Peyer's patch (tissue), 4 donors: Measurements from ENCODE around the gene SYNRG. TPM values are rescaled to one million over a fixed set of nuclear protein-coding genes. Genes with fewer than 3 reads are reported as not detected.

ENCODE experiments used
- DNase-seq, 3 donors: peaks; one replicate each; pipeline ENCODE4 v3.0.0-alpha.2; 2017 to 2019
- H3K27ac ChIP-seq, 4 donors: fragments of 200-600 bp; sonication (generic); one replicate each; pipeline ENCODE4 v1.5.1; 2016 to 2019
- H3K27me3 ChIP-seq, 2 donors: fragments of 200-600 bp; sonication (generic); one replicate each; pipeline ENCODE4 v1.5.1; 2019
- H3K36me3 ChIP-seq, 3 donors: fragments of 200-600 bp; sonication (generic); one replicate each; pipeline ENCODE4 v1.5.1; 2016 to 2019
- H3K4me1 ChIP-seq, 4 donors: fragments of 200-600 bp; sonication (generic); one replicate each; pipeline ENCODE4 v1.5.1; 2016 to 2019
- H3K4me3 ChIP-seq, 4 donors: fragments of 200-600 bp; sonication (generic); 1 replicate in 3 of 4; 2 replicates in 1 of 4; pipeline ENCODE4 v1.5.1; 2016 to 2019; ENCODE audit warnings: mild to moderate bottlenecking in 1 of 4
- H3K9me3 ChIP-seq, 4 donors: fragments of 200-600 bp; sonication (generic); one replicate each; pipeline ENCODE4 v1.5.1; 2016 to 2019; ENCODE audit warnings: mild to moderate bottlenecking in 1 of 4
- CTCF ChIP-seq, 6 experiments: fragments of 450-650 bp in 4 of 6; fragments of 200-600 bp in 2 of 6; sonication (generic) in 1 of 6; IDR thresholded peaks; one replicate each; pipeline ENCODE4 v1.5.1; 2017 to 2019; ENCODE audit warnings: antibody characterized with exemption in 6 of 6, mild to moderate bottlenecking in 3 of 6, moderate library complexity in 1 of 6
- POLR2A ChIP-seq, 2 donors: fragments of 450-650 bp; IDR thresholded peaks; one replicate each; pipeline ENCODE4 v1.5.1; 2017; ENCODE audit warnings: antibody characterized with exemption in 2 of 2, mild to moderate bottlenecking in 2 of 2, moderate library complexity in 2 of 2
- total RNA-seq, 4 donors: library from RNA; depleted of rRNA; stranded (reverse); fragments of >200 nt; gene quantifications; one replicate each; pipeline ENCODE4 v1.1.0, GENCODE V29; 2016

The SYNRG gene
- total RNA-seq, 4 donors from 2014 or later: 42.5 to 102 (median 49.5) TPM

GRCh38 chr17:37558299-37558698 is 50.9 kb downstream of the SYNRG start:
- TF ChIP-seq CTCF (IDR thresholded peaks at IDR 0.05) (no peak), POLR2A (IDR thresholded peaks at IDR 0.05) (no peak)
- H3K27me3 ChIP-seq: no peaks in the 10 kb centered on the region
- no peak overlapping the region for H3K4me3 ChIP-seq
- no peak for DNase-seq
- H3K36me3 ChIP-seq: peaks cover 0 to 61% (median 0%) of the 10 kb centered on the region in 3 donors
- no peaks in the 10 kb centered on the region for H3K9me3 ChIP-seq
- no peak overlapping the region for H3K27ac ChIP-seq
- H3K4me1 ChIP-seq: no peaks in the 10 kb centered on the region

GRCh38 chr17:37557482-37557881 is 51.7 kb downstream of the SYNRG start:
- no peak overlapping the region for H3K27ac ChIP-seq
- DNase-seq: no peak
- no peaks in the 10 kb centered on the region for H3K4me1 ChIP-seq
- no peak overlapping the region for H3K4me3 ChIP-seq
- no peak for TF ChIP-seq POLR2A (IDR thresholded peaks at IDR 0.05)
- TF ChIP-seq CTCF (IDR thresholded peaks at IDR 0.05): no peak
- H3K36me3 ChIP-seq: peaks cover 0 to 69% (median 0%) of the 10 kb centered on the region in 3 donors
- H3K27me3 ChIP-seq: no peaks in the 10 kb centered on the region
- H3K9me3 ChIP-seq: no peaks in the 10 kb centered on the region

DNA sequence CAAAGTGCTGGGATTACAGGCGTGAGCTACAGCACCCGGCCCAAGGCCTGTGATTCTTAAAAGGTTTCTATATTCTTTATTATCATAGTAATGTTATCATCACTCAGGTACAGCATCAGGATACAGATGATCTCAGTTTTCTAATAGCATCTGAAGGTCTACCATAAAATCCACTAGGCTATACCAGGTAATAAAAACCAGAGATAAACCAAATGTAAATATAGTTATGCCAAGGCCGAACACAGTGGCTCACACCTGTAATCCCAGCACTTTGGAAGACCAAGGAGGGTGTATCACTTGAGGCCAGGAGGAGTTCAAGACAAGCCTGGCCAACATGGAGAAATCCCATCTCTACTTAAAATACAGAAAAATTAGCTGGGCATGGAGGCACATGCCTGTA is 53.8 kb downstream of the SYNRG start:
- H3K36me3 ChIP-seq: peaks cover 0 to 62% (median 0%) of the 10 kb centered on the region in 3 donors
- H3K9me3 ChIP-seq: no peaks in the 10 kb centered on the region
- no peak overlapping the region for H3K27ac ChIP-seq
- H3K4me3 ChIP-seq: no peak overlapping the region
- no peaks in the 10 kb centered on the region for H3K4me1 ChIP-seq
- H3K27me3 ChIP-seq: no peaks in the 10 kb centered on the region
- TF ChIP-seq POLR2A (IDR thresholded peaks at IDR 0.05) (no peak), CTCF (IDR thresholded peaks at IDR 0.05) (no peak)
- DNase-seq: no peak

DNA sequence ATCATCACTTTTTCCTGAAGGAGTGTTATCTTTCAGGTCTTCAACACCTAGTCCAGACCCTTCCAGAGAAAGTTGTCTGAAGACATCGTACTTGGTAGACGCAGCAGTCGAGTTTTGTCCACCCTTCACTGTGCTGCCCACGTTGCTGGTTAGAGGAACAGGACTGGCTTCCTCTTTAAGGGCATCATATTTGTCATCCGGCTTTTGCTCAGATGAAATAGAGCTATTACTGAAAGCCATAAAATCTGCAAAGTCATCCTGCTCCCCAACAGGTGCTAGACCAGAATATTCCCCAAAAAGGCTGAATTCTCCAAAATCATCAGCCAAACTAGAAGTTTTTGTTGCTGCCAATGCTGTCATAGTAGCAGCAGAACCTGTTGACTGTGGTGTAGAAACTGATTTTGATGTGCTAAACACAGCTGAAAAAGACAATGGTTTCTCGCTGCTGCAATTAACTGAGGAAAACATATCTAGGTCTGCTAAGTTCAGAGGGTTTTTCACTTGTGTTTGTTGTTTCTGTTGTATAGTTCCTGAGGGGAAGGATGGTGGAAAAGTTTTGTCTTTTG is 55.7 kb downstream of the SYNRG start:
- TF ChIP-seq POLR2A (IDR thresholded peaks at IDR 0.05) (no peak), CTCF (IDR thresholded peaks at IDR 0.05) (no peak)
- Histone ChIP-seq H3K9me3 (no peaks in the 10 kb centered on the region), H3K4me3 (no peak overlapping the region), H3K27ac (no peak overlapping the region), H3K27me3 (no peaks in the 10 kb centered on the region), H3K4me1 (no peaks in the 10 kb centered on the region), H3K36me3 (peaks cover 0 to 50% (median 0%) of the 10 kb centered on the region in 3 donors)
- no peak for DNase-seq

DNA sequence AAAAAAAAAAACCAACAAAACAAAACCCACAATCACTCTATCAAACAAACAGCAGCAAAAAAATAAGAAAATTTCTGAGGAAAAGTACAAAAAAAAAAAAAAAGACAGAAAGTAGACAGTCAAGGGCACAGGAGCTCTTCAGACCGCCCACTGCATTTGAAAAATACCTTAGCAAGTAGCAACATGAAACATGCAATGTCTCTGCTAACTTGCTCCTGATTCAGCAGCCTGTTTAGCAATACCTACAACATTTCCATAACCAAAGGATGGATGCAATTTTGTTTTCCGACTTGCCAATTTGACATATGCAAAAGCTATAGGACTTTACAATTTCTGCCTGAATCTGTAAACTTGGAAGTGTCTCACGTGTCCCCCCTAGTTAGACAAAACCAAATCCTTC is 57.4 kb downstream of the SYNRG start:
- no peak for DNase-seq
- H3K36me3 ChIP-seq: peaks cover 0 to 41% (median 0%) of the 10 kb centered on the region in 3 donors
- H3K27ac ChIP-seq: no peak overlapping the region
- no peaks in the 10 kb centered on the region for H3K27me3 ChIP-seq
- H3K9me3 ChIP-seq: no peaks in the 10 kb centered on the region
- H3K4me3 ChIP-seq: no peak overlapping the region
- no peaks in the 10 kb centered on the region for H3K4me1 ChIP-seq
- TF ChIP-seq POLR2A (IDR thresholded peaks at IDR 0.05): no peak

GRCh38 chr17:37547986-37548385 is 61.2 kb downstream of the SYNRG start:
- no peak for DNase-seq
- Histone ChIP-seq H3K36me3 (peaks cover 0 to 30% (median 0%) of the 10 kb centered on the region in 3 donors), H3K9me3 (no peaks in the 10 kb centered on the region), H3K27ac (no peak overlapping the region), H3K4me3 (no peak overlapping the region), H3K4me1 (no peaks in the 10 kb centered on the region), H3K27me3 (no peaks in the 10 kb centered on the region)
- TF ChIP-seq CTCF (IDR thresholded peaks at IDR 0.05): no peak
- TF ChIP-seq POLR2A (IDR thresholded peaks at IDR 0.05): no peak
